RPMI7951 (cell line): Measurements from ENCODE around the gene KLHL28. TPM values are rescaled to one million over a fixed set of nuclear protein-coding genes. Genes with fewer than 3 reads are reported as not detected.

Experiments
- DNase-seq: peaks from one replicate; pipeline ENCODE4 v3.0.0-alpha.2; 2012; ENCODE audit warnings: low read depth
- total RNA-seq: library from RNA; depleted of rRNA; stranded (reverse); fragments of >200 nt; shearing (Covaris generic); gene quantifications from 2 replicates; pipeline ENCODE4 v1.2.3, GENCODE V29; 2014

KLHL28 gene
- total RNA-seq, 1 experiment from 2014 or later = 9.0 TPM

DNA sequence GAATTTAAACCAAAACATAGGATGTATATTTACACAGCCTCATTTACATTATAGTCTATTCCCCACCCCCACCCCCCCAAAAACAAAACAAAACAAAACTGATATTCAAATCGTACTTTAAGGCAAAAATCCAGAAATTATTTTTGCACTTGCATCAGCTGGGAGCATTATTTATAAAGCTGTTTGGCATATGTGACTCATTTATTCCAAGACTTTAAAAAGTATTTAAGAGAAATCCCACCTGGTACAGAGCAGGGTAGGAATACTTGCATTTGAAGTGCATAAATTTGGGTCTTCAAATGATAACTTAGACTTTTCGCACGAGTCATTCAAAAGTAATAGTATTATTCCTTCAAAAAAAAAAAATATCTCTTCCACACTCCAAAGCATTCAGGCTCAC is 1.1 kb downstream of the KLHL28 start:
- no peak for DNase-seq

GRCh38 chr14:44960146-44960545 is 1.6 kb downstream of the KLHL28 start:
- DNase-seq = no peak

GRCh38 chr14:44959538-44959937 is 2.2 kb downstream of the KLHL28 start:
- no peak for DNase-seq

DNA sequence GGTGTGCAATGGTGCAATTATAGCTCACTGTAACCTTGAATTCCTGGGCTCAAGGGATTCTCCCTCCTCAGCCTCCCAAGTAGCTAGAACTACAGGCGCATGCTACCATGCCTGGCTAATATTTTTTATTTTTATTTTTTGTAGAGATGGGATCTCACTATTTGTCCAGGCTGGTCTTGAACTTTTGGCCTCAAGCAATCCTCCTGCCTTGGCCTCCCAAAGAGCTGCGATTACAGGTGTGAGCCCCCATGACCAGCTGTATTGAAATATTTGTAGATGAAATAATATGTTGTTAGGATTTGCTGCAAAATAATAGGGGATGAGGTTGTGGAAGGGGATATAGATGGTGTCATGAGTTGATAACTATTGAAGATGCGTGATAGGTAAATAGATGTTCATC is 4.9 kb downstream of the KLHL28 start:
- DNase-seq = no peak

DNA sequence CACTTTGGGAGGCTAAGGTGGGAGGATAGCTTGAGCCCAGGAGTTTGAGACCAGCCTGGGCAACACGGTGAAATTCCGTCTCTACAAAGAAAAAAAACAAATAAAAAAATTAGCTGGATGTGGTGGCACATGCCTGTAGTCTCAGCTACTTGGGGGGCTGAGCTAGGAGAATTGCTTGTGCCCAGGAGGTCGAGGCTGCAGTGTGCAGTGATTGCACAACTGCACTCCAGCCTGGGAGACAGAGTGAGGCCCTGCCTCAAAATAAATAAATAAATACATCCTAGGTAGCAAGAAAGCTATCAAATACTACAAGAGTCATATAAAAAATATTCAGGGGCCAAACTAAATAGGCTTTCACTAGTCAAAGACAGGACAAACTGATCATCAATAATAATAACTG is 6.2 kb downstream of the KLHL28 start:
- DNase-seq = no peak

DNA sequence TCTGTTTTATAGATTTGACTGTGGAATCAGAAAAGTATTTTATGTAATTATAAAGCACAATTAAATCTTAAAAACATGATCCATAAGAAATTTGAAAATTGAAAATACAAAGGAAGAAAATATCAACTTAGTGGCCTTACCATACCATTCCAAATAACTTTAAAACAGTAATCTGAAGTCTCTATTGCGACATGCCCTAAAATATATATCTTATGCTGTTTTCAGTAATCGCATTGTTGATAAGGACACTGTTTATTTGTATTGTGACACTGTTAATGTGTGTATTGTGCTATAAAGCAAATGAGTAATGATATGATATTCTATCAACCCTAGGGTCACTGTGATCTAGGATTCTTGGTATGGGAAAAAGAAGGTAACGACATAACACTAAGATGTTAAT is 7.0 kb downstream of the KLHL28 start:
- no peak for DNase-seq

DNA sequence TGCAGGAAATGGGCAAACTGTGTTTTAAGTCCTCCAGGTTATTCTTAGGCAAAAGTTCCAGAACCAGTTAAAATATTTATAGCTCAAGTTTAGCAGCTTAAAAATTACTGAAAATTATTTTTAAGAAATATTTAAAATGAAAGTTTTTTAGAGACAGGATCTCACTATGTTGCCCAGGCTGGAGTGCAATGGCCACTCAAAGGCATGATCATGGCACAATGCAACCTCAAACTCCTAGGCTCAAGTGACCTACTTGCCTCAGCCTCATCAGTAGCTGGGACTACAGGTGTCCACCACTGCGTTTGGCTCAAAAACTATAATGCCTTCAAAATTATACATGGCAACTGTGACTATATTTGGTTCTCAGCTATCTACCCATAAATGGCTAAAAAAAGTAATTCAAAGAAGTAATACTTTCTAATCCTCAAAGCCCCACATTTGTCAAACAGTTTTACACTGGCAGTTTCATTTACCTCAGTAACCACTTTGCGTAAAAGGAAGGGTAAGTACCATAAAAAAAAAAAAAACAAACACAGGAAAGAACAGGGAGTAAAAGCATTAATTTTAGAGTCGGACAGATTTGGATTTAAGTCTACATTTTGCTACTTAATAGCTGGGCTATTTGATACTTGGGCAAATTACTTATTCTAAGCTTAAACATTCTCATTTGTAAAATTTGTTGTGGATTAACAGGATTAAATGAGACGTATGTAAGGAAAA is 9.2 kb downstream of the KLHL28 start:
- no peak for DNase-seq

GRCh38 chr14:44951051-44951450 is 10.7 kb downstream of the KLHL28 start:
- DNase-seq = no peak

DNA sequence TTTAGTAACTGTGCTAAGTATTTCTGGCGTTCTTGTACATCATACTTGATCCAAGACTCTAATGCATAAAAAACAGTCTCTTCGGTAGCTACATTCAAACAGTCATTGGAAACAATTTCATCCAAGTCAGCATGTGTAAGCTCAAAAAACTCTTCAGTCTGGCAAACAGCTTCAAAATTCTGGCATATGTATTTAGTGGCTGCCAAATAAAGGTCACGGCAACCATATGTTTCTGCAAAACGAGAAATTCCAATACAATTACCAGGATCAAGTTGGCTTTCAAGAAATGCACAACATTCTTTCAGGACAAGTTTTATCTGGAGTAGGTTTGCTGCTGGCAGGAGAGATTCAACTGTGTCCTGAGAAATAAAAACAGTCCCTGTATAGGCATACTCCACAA is 16.5 kb downstream of the KLHL28 start:
- no peak for DNase-seq

- no peak for DNase-seq
These were observed 17.6 kb downstream of the KLHL28 start for GRCh38 chr14:44944107-44944506.

- DNase-seq = no peak
These were observed 19.3 kb downstream of the KLHL28 start for GRCh38 chr14:44942436-44942835.

GRCh38 chr14:44941591-44941990 is 20.2 kb downstream of the KLHL28 start:
- no peak for DNase-seq

GRCh38 chr14:44940944-44941343 is 20.8 kb downstream of the KLHL28 start:
- DNase-seq = no peak

DNA sequence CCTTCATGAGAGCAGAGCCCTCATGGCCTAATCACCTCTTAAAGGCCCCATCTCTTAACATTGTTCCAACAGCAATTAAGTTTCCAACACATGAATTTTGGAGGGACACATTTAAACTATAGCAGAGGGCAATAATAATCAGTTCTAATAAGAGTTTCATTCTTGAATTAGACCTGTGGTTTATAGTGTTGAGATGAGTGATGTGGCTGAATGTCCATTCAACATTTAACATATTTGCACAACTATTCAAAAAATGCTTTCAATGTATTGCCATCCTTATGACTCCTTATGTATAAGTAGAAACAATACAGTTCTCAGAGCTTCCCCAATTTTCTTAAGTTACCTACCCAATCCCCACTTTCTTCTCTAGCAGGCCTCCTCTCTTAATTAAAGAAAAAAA is 21.5 kb downstream of the KLHL28 start:
- no peak for DNase-seq

DNA sequence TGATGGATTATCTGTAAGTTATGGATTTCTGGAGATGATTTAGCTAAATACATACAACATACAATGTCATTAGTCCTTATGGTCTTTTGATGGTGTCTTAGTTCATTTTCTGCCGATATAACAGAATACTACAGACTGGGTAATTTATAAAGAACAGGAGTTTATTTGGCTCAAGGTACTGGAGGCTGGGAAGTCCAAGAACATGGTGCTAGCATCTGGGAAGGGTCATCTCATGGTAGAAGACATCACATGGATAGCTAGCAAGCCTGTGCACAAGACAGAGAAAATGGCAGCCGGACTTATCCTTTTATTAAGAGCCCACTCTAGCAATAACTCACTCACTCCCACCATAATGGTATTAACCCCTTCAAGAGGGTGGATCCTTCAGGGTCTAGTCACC is 24.2 kb downstream of the KLHL28 start:
- no peak for DNase-seq

DNA sequence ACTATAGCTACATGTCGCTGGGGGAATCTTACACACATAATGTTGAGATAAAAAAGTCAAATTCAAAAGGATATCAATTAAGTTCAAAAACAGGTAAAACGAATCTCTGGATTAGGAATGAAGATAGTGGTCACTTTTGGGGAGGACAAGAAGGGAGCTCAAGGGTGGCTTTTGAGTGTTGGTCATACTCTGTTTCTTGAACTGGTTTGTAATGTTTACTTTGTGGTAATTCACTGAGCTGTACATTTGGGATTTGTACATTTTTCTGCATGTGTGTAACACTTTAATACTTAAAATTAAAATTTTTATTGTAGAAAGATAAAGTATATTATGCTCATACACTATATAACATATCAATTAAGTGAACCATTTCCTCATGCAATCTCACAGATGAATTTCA is 26.6 kb downstream of the KLHL28 start:
- no peak for DNase-seq

DNA sequence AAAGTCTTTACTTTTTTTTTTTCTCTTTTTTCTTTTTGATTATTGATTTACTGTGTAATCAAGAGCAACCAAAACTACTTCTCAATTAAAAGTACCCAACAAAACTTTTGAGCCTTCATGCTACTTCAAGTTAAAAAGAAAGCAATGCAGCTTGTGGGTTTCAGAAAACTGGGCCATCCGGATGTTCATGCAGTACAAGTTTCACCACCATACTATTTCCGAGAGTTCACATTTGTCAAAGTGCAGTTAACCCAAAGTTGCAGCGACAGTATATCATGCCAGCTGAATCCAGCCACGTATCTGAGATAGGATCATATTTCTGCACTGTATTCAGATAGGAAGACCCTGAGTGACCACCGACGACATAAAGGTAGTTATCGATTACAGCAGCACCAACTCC is 33.0 kb downstream of the KLHL28 start:
- no peak for DNase-seq

- peak; percentile 9 for DNase-seq
These were observed 46.9 kb downstream of the KLHL28 start for GRCh38 chr14:44914849-44915248.

DNA sequence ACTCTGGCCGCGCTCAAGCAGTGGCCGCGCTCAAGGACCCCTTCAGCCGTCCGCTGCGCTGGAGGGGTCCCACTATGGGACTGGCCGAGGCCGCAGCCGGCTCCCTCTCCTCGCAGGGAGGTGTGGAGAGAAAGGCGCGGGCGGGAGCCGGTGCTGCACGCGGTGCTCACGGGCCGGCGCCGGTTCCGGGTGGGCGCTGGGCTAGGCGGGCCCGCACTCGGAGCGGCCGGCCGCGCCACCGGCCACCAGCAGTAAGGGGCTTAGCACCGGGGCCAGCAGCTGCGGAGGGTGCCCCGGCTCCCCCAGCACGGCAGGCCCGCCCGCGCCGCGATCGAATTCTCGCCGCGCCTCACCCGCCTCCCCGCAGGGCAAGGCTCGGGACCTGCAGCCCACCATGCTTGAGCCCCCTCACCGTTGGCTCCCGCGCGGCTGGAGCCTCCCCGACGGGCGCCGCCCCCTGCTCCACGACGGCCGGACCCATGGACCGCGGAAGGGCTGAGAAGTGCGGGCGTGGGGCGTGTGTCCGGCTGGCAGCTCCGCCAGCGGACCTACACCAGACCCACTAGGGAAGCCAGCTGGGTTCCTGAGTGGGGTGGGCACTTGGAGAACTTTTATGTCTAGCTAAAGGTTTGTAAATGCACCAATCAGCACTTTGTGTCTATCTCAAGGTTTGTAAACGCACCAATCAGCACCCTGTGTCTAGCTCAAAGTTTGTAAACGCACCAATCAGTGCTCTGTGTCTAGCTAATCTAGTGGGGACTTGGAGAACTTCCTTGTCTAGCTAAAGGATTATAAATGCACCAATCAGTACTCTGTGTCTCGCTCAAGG is 49.5 kb downstream of the KLHL28 start:
- peak; percentile 41 for DNase-seq

- no peak for DNase-seq
These were observed 50.9 kb downstream of the KLHL28 start for GRCh38 chr14:44910821-44911220.

DNA sequence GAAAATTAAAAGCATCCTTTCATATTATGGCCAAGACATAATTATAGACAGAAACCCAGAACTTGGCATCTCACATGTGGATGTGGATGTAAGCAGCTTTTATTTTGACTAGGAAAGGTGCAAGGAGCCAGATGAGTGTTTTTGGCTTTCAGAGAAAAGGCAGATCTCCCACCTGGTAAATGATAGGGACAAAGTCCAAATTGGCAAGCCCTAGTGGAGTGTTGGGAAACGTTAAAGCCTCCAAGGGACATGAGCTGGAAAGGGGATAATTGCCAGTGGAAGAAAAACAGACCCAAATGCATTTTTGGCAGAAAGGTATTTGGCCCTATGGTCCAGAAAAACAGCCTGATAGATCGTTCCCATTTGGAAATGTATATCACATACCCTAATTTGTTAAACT is 60.1 kb downstream of the KLHL28 start:
- no peak for DNase-seq

DNA sequence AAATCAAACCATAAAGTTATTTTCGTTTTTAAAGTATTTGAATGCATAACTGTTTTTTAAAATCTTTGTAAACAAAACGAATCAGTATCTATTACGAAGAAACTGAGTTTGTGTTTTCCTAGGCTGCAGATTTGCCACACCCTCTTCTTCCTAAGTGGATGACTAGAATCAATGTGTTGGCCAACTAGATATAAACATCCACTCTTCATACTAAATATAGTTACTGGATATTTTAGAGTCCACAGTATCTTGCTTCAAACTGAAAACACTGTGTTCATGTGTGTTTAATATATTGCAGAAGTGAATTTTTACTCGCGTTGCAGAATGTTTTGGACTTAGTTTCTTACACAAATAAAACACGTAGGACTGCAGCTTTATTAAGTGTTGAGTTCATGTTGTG is 63.2 kb downstream of the KLHL28 start:
- no peak for DNase-seq

GRCh38 chr14:44897845-44898151 is 63.9 kb downstream of the KLHL28 start:
- DNase-seq = no peak
